Lung (tissue), 12 donors: ENCODE data around the gene ABCF3. TPM values are rescaled to one million over a fixed set of nuclear protein-coding genes. Genes with fewer than 3 reads are reported as not detected.
A peak's percentile ranks its signal among the peaks of the same experiment; 100 is the strongest.

ENCODE experiments used
- ATAC-seq: fragments of 200-7000 bp; cut with Tn5 transposase; one replicate; pipeline ENCODE4 v1.9.1; 2020; ENCODE audit warnings: moderate number of reproducible peaks; ENCODE audit not compliant: insufficient read depth, low FRiP score
- DNase-seq, 3 donors: peaks; one replicate each; pipeline ENCODE4 v3.0.0-alpha.2; 2013 to 2017
- H3K27ac ChIP-seq, 2 donors: one replicate each; pipeline ENCODE4 v1.5.1; 2013; ENCODE audit warnings: mild to moderate bottlenecking in 2 of 2, moderate library complexity in 2 of 2, control low read depth in 1 of 2, inconsistent platforms in 1 of 2, low read depth in 1 of 2, low read length in 1 of 2
- H3K27me3 ChIP-seq, 3 donors: one replicate each; pipeline ENCODE4 v1.5.1; 2013; ENCODE audit warnings: low read length in 2 of 3; ENCODE audit not compliant: control insufficient read depth in 3 of 3, insufficient read depth in 3 of 3
- H3K36me3 ChIP-seq, 4 donors: one replicate each; pipeline ENCODE4 v1.5.1; 2013; ENCODE audit warnings: low read length in 4 of 4, mild to moderate bottlenecking in 1 of 4, moderate library complexity in 1 of 4; ENCODE audit not compliant: control insufficient read depth in 4 of 4, insufficient read depth in 4 of 4
- H3K4me1 ChIP-seq, 5 donors: one replicate each; pipeline ENCODE4 v1.5.1; 2013; ENCODE audit warnings: low read length in 5 of 5, mild to moderate bottlenecking in 2 of 5, moderate library complexity in 1 of 5; ENCODE audit not compliant: control insufficient read depth in 5 of 5, insufficient read depth in 5 of 5
- H3K4me3 ChIP-seq: one replicate; pipeline ENCODE4 v1.5.1; 2013; ENCODE audit warnings: mild to moderate bottlenecking, control low read depth, moderate library complexity
- H3K9ac ChIP-seq, 2 donors: one replicate each; pipeline ENCODE4 v1.5.1; 2013; ENCODE audit warnings: low read length in 2 of 2, control low read depth in 1 of 2; ENCODE audit not compliant: insufficient read depth in 1 of 2
- H3K9me3 ChIP-seq, 4 donors: one replicate each; pipeline ENCODE4 v1.5.1; 2013; ENCODE audit warnings: low read length in 3 of 4, mild to moderate bottlenecking in 1 of 4, moderate library complexity in 1 of 4; ENCODE audit not compliant: control insufficient read depth in 4 of 4, insufficient read depth in 3 of 4
- CTCF ChIP-seq: IDR thresholded peaks from 2 replicates; pipeline ENCODE4 v1.5.1; 2012; ENCODE audit warnings: mild to moderate bottlenecking; ENCODE audit errors: control extremely low read depth, extremely low read depth
- WGBS, 2 donors: extraction: QIAGEN DNeasy Blood & Tissue Kit; methylation state at CpG; one replicate each; pipeline ENCODE4 v1.1.7; 2013; 5-methylcytosine and 5-hydroxymethylcytosine counted together
- polyA plus RNA-seq, 2 donors: library from polyadenylated mRNA; stranded (reverse); fragments of 200-250 nt; gene quantifications; one replicate each; pipeline ENCODE4 v1.2.1, GENCODE V29; 2013
- total RNA-seq, 2 donors: library from RNA; depleted of rRNA in 1 of 2; stranded (reverse); fragments of >200 nt in 1 of 2; gene quantifications; one replicate each; pipeline ENCODE4 v1.2.1, GENCODE V29; 2014 to 2021
- donor health status: control.
- donor health status: control.
- donor health status: Bipolar disorder and iron deficiency.
- donor health status: healthy.
- donor health status: DM: yes; HTN: yes; CAD: no.

Gene ABCF3
- total and polyA plus RNA-seq, 4 donors: 44.7 to 81.8 (median 49.5) TPM

GRCh38 chr3:184184546-184185230 lies 1.3 kb upstream of the ABCF3 start:
- H3K4me1 ChIP-seq: peaks cover 0 to 17% (median 6%) of the 10 kb centered on the region in 5 donors
- peaks cover 21 to 60% (median 53%) of the 10 kb centered on the region in 4 donors for H3K36me3 ChIP-seq
- no peak overlapping the region for H3K9ac ChIP-seq
- no peak for TF ChIP-seq CTCF
- H3K27ac ChIP-seq: peak overlapping the region in 1 of 2 donors; percentile 86
- WGBS, 2 donors: 96 to 97% methylated on average over 18 of the region's 18 CpGs
- no peaks in the 10 kb centered on the region for H3K9me3 ChIP-seq
- no peaks in the 10 kb centered on the region for H3K27me3 ChIP-seq
- ATAC-seq (no peak), DNase-seq (no peak)
- H3K4me3 ChIP-seq: no peak overlapping the region

DNA sequence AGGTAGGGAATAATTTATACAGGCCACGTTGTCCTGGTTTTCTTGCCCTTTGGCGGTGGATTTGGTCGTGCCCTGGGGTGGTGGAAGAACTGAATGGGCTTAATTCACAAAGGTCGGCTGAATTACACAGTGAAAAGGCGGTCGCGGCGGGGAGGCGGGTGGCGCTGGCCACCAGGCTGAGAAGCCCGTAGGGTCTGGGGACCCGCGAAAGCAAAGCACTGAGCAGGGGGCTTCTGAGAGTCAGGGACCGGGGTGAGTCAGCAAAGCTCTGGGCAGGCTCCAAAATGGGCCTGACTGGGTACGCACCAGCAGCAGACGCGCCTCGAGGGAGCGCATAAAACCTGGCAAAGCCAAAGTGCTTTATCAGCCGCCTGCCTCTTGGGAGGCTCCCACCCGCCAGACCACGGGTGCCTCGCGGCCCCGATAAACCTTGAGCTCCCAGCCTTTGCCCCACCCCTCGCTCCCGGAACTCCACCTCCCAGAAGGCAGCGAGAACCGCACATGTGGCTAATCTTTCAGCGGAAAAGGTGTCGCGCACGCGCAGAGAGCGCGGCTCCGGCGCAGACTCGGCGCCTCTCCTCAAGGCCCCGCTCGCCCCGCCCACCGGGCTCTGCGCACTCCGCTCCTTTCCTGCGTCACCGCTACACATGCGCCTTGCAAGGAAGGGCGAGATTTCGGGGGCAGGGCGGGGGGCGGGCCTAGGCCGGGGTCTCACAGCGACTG lies 377 bp upstream of the ABCF3 start:
- Histone ChIP-seq H3K27ac (peak overlapping the region; percentile 63 to 87), H3K27me3 (no peaks in the 10 kb centered on the region), H3K4me1 (peaks cover 0 to 17% (median 6%) of the 10 kb centered on the region in 5 donors), H3K9ac (peak overlapping the region in 1 of 2 donors; percentile 85), H3K9me3 (no peaks in the 10 kb centered on the region), H3K4me3 (peak overlapping the region; percentile 91), H3K36me3 (peaks cover 24 to 56% (median 49%) of the 10 kb centered on the region in 4 donors)
- no peak for TF ChIP-seq CTCF
- peak; percentile 99 for ATAC-seq
- 5% methylated on average over 54 to 55 of the region's 55 CpGs for WGBS, 2 donors
- DNase-seq: peak; percentile 100

DNA sequence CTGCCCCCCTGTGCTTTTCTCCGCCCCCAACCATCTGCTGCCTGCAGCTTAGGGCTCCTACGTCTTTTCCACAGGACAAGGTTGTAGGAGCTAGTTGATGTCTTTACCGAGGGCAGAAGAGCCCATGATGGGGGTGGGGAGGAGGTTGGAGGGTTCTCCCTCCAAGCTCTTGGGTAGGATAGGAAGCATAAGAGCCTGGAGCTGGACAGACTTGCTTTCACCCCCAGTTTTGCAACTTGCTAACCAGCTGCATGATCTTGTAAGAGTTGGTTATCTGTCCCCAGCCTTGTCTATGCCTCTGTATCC lies 856 bp downstream of the ABCF3 start:
- peaks cover 22 to 48% (median 42%) of the 10 kb centered on the region in 4 donors for H3K36me3 ChIP-seq
- peak overlapping the region in 1 of 2 donors; percentile 52 for H3K27ac ChIP-seq
- peak overlapping the region; percentile 91 for H3K4me3 ChIP-seq
- DNase-seq (no peak), ATAC-seq (no peak)
- no peaks in the 10 kb centered on the region for H3K9me3 ChIP-seq
- no peaks in the 10 kb centered on the region for H3K27me3 ChIP-seq
- TF ChIP-seq CTCF: no peak
- peaks cover 0 to 17% (median 6%) of the 10 kb centered on the region in 5 donors for H3K4me1 ChIP-seq
- H3K9ac ChIP-seq: peak overlapping the region; percentile 80 to 85
- WGBS, 2 donors: 23% methylated on average over 3 of the region's 3 CpGs
